Adrenal gland (tissue), 5 donors: ENCODE data around the gene PNLIPRP2.

Experiments used
- POLR2A ChIP-seq, 2 donors: fragments of 450-650 bp; IDR thresholded peaks; one replicate each; pipeline ENCODE4 v1.6.1; 2017; ENCODE audit warnings: antibody characterized with exemption in 2 of 2, mild to moderate bottlenecking in 2 of 2, moderate library complexity in 1 of 2
- TF ChIP-seq, protein P1 (sequence below), 6 experiments: fragments of 450-650 bp in 4 of 6; fragments of 200-600 bp in 2 of 6; sonication (generic) in 1 of 6; IDR thresholded peaks; 1 replicate in 5 of 6; 2 replicates in 1 of 6; pipeline versions ENCODE4 v1.5.1 to v1.8.0; 2016 to 2021; ENCODE audit warnings: antibody characterized with exemption in 6 of 6, mild to moderate bottlenecking in 2 of 6, moderate library complexity in 1 of 6
- donor health status: DM: no; HTN: no; CAD: no.

GRCh38 chr10:116668018-116668417 lies 47.3 kb downstream of the PNLIPRP2 start:
- no peak for TF ChIP-seq POLR2A (IDR thresholded peaks at IDR 0.05)
- TF ChIP-seq, protein P1, sequence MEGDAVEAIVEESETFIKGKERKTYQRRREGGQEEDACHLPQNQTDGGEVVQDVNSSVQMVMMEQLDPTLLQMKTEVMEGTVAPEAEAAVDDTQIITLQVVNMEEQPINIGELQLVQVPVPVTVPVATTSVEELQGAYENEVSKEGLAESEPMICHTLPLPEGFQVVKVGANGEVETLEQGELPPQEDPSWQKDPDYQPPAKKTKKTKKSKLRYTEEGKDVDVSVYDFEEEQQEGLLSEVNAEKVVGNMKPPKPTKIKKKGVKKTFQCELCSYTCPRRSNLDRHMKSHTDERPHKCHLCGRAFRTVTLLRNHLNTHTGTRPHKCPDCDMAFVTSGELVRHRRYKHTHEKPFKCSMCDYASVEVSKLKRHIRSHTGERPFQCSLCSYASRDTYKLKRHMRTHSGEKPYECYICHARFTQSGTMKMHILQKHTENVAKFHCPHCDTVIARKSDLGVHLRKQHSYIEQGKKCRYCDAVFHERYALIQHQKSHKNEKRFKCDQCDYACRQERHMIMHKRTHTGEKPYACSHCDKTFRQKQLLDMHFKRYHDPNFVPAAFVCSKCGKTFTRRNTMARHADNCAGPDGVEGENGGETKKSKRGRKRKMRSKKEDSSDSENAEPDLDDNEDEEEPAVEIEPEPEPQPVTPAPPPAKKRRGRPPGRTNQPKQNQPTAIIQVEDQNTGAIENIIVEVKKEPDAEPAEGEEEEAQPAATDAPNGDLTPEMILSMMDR (IDR thresholded peaks at IDR 0.05), result no peak
